Fibroblast of skin of right quadriceps (primary cell): ENCODE measurements around the gene ARHGEF4.
A peak's percentile ranks its signal among the peaks of the same experiment; 100 is the strongest.
"Not testable (repeated sequence)": the region's sequence is repeated elsewhere in the genome, so short reads cannot be mapped to it uniquely, and the experiment has no call there.

Experiments used
- DNase-seq: peaks from one replicate; pipeline ENCODE4 v3.0.0-alpha.2; 2013

ARHGEF4 gene

GRCh38 chr2:130985206-130985780 is 148.6 kb downstream of the ARHGEF4 start:
- no peak for DNase-seq

- no peak for DNase-seq
Measured at GRCh38 chr2:130985831-130986649, 149.3 kb downstream of the ARHGEF4 start.

DNA sequence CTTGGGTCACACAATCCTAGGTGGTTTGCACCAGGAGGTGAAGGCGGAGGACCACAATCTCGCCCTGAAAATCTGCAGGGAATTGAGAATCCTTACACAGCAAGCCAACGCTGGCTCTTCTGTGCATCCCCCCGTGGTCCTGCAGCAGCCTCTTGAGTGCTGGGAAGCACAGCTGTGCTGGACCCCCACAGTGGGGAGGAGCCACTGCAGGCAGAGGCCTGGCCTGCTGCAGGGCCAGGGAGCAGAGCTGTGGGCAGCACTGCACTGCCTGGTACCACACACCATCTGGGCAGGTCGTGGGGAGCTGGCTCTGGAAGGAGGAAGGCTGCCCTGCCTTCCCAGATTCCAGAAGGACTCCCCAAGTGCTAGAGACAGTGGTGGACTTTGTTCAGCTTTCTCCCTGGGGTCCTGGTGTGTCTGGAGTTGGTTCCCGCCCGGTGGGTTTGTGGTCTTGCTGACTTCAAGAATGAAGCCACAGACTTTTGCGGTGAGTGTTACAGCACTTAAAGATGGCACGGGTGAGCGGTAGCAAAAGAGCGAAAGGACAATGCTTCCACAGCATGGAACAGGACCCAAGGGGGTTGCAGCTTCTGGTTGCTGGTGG is 150.3 kb downstream of the ARHGEF4 start:
- no peak for DNase-seq

DNA sequence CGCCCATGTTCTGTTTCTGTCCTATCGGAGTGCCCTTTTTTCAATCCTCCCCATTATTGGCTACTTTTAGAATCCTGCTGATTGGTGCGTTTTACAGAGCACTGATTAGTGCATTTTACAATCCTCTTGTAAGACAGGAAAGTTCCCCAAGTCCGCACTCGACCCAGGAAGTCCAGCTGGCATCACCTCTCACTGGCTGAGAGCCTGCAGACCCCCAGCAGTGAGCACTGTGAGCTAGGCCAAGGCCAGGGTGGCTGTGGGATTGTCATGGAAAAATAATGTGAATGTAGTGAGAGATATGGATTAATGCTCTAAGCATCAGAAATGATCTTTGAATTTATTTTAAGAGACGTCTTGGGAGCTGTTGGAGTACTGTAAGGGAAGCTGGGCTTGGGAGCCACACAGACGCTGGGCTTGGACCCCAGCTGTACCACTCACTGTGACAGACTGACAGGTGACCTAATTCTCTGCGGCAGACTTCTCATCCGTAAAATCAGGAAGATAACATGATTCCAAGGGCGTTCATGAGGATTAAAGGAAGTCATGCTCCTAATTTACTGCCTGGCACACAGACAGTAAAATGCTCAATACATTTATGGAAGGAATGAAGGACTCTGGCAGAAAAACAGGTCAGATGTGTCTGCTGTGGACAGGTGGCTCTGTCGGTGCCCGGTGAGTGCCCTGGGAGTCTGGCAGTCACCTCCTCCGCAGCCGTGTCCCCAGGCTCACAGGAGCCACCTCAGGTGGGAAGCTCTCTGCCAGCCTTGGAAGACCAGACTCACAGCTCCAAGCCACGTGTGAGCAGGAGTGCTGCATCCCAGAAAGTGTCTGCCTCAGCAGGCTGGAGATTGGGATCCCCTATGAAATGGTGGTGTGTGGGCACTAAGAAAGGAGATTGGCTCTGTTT is 151.1 kb downstream of the ARHGEF4 start:
- DNase-seq, result no peak

DNA sequence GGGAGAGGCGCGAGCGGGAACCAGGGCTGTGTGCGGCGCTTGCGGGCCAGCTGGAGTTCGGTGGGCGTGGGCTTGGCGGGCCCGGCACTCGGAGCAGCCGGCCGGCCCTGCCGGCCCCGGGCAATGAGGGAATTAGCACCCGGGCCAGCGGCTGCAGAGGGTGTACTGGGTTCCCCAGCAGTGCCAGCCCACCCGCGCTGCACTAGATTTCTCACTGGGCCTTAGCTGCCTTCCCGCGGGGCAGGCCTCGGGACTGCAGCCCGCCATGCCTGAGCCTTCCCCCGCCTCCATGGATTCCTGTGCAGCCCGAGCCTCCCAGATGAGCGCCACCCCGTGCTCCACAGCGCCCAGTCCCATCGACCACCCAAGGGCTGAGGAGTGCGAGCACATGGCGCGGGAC is 154.7 kb downstream of the ARHGEF4 start:
- DNase-seq, result not testable (repeated sequence)

DNA sequence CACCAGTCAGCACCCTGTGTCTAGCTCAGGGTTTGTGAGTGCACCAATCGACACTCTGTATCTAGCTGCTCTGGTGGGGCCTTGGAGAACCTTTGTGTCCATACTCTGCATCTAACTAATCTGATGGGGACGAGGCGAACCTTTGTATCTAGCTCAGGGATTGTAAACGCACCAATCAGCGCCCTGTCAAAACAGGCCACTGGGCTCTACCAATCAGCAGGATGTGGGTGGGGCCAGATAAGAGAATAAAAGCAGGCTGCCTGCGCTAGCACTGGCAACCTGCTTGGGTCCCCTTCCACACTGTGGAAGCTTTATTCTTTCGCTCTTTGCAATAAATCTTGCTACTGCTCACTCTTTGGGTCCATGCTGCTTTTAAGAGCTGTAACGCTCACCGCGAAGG is 155.3 kb downstream of the ARHGEF4 start:
- DNase-seq, result not testable (repeated sequence)

- no peak for DNase-seq
Measured at GRCh38 chr2:130996691-130997090, 160.0 kb downstream of the ARHGEF4 start.

DNA sequence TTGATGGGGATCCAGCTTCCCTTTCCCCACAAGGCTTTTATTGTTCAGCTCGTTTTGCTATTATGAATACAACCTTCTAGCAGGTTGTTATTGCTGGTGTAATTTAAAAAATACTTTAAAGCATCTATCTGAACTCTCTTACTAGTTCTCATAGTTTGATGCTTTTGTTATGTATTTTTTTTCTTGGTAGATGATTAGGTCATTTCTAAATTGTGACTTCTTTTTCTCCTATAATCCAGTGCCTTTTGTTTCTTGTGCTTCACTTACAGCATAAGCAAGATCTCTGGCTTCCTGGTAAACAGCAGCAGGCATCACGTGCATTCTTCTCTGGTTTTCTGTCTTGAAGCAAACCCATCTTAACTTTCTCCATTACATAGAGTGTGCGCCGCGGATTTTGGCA is 160.5 kb downstream of the ARHGEF4 start:
- DNase-seq, result no peak

GRCh38 chr2:130998561-130998960 is 161.8 kb downstream of the ARHGEF4 start:
- DNase-seq, result no peak

GRCh38 chr2:131004446-131005209 is 167.9 kb downstream of the ARHGEF4 start:
- DNase-seq, result no peak

GRCh38 chr2:131005216-131005935 is 168.7 kb downstream of the ARHGEF4 start:
- no peak for DNase-seq

- DNase-seq, result no peak
Measured at GRCh38 chr2:131006561-131006960, 169.8 kb downstream of the ARHGEF4 start.

- no peak for DNase-seq
Measured at GRCh38 chr2:131008967-131009366, 172.3 kb downstream of the ARHGEF4 start.

DNA sequence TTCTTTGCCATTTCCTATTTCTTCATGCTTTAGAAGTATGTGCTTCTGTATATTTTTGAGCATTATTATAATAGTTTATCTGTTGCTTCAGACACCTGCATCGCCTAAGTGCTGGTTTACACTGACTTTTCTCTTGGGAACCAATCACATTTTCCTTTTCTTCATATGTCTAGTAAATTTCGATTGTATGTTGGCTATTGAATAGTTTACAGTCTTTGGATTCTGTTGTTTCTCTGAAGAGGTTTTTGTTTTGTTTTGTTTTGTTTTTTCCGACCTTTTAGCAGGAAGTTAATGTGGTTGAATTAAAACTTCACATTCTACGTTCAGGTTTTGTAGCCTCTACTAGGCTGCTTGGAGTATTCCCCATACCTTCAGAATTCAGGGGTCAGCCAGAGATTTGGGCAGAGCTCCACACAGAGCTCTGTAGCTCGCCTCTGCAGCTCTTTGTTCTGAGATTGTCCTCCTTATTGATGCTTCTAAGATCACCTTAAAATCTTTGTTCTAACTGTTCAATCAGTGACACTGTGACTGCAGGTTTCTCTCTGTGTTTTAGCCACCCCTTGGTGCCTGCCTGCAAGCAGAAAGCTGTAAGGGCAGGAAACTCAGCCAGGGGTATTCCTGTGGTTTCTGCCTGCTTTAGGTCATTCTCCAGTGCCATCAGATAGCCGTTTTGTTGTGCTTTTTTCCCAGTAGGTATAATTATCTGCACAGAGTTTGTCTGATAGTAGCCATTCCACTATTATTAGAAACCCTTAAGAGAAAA is 173.2 kb downstream of the ARHGEF4 start:
- DNase-seq, result no peak

DNA sequence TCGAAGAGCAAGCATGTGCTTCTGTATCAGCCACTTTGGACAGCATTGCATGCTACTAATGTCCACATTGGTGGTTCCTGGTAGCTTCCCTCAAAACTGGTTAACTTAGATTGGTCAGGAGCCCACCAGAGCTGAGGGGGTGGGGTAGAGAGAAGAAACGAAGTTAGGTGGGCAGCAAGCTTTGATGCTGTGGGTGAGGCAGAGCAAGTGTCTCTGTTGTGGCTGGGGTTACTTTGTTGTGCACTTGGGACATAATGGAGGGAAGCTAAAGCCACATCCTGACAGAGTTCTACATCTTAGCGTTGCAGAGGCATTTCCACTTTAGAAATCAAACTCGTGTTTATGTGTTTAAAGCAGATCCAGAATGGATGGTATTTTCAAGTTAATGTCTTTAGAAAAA is 173.9 kb downstream of the ARHGEF4 start:
- DNase-seq, result no peak

DNA sequence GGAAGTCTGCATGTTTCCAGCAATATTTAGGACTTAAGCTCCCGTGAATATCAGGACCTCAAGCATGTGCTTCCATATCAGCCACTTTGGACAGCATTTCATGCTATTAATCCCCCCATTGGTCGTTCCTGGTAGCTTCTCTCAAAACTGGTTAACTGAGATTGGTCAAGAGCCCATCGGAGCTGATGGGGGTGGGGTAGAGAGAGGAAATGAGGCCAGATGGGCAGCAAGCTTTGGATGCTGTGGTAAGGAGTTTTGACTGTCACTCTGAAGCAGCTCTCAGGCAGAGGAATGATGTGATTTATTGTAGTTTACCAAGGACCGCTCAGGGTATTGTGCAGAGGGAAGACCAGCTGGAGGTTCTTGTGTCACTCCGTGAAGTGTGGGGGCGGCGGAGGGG is 174.8 kb downstream of the ARHGEF4 start:
- DNase-seq, result no peak

DNA sequence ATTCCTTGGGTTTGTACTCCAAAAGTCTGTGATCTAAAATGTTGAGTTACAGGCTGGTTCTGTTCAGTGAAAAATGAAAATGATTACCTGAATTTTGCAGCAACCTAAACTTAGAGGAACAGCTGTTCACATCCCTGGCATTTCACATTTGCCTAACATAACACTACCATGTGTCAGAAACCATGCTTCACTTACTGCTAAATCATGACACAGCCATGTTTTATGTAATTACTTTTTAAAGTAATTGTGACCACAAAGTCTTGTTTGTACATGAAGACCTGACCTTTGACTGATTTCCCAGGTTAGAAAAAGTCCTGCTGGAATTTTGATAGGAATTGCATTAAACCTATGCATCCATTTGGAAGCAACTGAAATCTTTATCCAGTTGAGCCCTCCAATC is 177.4 kb downstream of the ARHGEF4 start:
- DNase-seq, result no peak

GRCh38 chr2:131015764-131016163 is 179.1 kb downstream of the ARHGEF4 start:
- no peak for DNase-seq

DNA sequence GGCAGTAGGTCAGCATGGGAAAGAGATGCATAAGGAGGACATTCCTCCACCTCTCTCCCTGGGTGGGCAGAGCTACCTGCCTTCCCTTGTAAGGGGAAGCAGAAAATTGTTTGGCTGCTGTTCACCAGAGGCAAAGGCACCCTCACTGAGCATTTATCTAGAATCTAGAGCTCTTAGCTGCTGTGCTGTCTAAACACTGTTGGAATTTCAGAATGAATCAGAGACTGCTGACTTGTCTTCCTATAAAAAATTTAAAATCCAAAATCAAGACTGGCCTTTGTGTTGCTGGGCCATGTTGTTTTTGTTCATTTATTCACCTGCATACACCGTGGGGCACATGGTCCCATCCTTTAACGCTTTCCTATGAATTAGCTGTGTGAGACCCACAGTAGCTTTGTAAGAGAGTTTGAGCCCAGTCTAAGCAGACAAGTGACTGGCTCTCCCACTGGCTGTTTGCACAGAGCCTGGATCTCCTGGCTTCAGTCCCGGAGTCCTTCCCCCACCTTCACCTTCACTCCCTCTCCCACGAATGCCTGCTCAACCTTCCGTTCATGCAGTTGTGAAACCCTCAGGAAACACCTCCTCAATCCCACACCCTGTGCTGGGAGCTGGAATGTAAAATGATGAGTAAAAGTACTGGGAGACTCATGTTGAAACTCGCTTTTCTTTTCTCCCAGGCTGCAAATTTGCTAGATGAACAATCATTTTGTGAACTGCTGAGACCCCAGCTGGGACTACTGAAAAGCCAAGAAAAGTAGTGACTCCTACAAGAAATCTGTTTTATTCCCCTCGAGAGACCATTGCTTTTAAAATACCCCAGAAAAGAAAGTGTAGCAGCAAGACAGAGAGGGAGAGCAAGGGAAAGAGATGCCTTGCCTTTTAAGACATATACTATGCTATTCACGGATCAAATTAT is 180.4 kb downstream of the ARHGEF4 start:
- DNase-seq, result peak; percentile 51

- no peak for DNase-seq
Measured at GRCh38 chr2:131022731-131023130, 186.0 kb downstream of the ARHGEF4 start.
